GM12892 (cell line): ENCODE data around the gene LRMDA.

ENCODE experiments used
- POLR2A ChIP-seq: IDR thresholded peaks from 2 replicates; pipeline ENCODE4 v1.6.1; 2011; ENCODE audit warnings: low read depth, low read length, control low read depth
- POLR2AphosphoS5 ChIP-seq: IDR thresholded peaks from 2 replicates; pipeline ENCODE4 v1.6.1; 2011; ENCODE audit warnings: low read depth, low read length, control low read depth

DNA sequence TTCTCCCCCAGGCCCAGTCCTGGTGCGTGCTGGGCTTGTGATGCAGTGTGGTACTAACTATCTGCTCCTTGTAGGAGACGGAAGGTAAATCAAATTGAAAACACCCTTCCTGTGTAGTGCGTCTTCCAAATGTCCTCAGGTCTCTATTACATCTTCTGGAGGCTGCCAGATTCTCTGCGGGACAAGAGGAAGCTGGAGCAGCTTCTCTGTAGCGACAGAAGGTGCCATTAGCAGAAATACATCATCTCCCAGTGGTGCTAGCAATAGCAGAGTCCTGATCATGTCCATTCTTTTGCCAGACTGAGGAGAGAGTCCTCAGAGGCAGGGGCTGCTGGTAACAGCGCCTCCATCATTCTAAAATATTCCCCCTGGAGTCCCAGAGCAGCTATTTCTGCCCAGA lies 675.2 kb downstream of the LRMDA start:
- TF ChIP-seq POLR2AphosphoS5 (no peak), POLR2A (no peak)
